HFFc6 (cell line): ENCODE data around the gene HLA-DMA. TPM values are rescaled to one million over a fixed set of nuclear protein-coding genes. Genes with fewer than 3 reads are reported as not detected.

Source experiments
- DNase-seq: peaks from one replicate; pipeline ENCODE4 v3.0.0-alpha.2; 2018
- H3K27ac Mint-ChIP-seq: 2 replicates; pipeline ENCODE4 v1.8.0; 2020; ENCODE audit warnings: mild to moderate bottlenecking, mixed read lengths
- H3K27me3 Mint-ChIP-seq: 2 replicates; pipeline ENCODE4 v1.8.0; 2021; ENCODE audit warnings: mild to moderate bottlenecking, moderate library complexity, mixed read lengths; ENCODE audit not compliant: insufficient read depth
- H3K36me3 Mint-ChIP-seq: 2 replicates; pipeline ENCODE4 v1.8.0; 2021; ENCODE audit warnings: low read depth, mixed read lengths
- H3K4me1 Mint-ChIP-seq: 2 replicates; pipeline ENCODE4 v1.8.0; 2020; ENCODE audit warnings: low read depth, mixed read lengths
- H3K4me3 Mint-ChIP-seq: 2 replicates; pipeline ENCODE4 v1.8.0; 2020; ENCODE audit warnings: mild to moderate bottlenecking, moderate library complexity, mixed read lengths
- H3K9me3 Mint-ChIP-seq: 2 replicates; pipeline ENCODE4 v1.8.0; 2020; ENCODE audit warnings: mild to moderate bottlenecking, mixed read lengths
- CTCF ChIP-seq: fragments of 200-600 bp; sonication (generic); IDR thresholded peaks from 2 replicates; pipeline ENCODE4 v1.5.0; 2021; ENCODE audit warnings: antibody characterized with exemption, mild to moderate bottlenecking
- total RNA-seq, 6 experiments: library from RNA; stranded (reverse); fragmentation: NEBNext Ultra II Directional; extraction: Animal tissue kit (Norgen Biotek cat#: 25700); gene quantifications; 2 replicates in 1 of 6; 3 replicates in 5 of 6; pipeline ENCODE4 v1.2.3, GENCODE V29; 2021

Gene HLA-DMA
- total RNA-seq, 6 experiments from 2014 or later, result 2.0 to 3.1 (median 2.2) TPM

GRCh38 chr6:32977272-32977952 is 24.5 kb upstream of the HLA-DMA start:
- H3K4me1 Mint-ChIP-seq, result peaks cover 57% of the 10 kb centered on the region
- H3K27ac Mint-ChIP-seq, result peak overlapping the region; percentile 99
- peaks cover 53% of the 10 kb centered on the region for H3K27me3 Mint-ChIP-seq
- peaks cover 13% of the 10 kb centered on the region for H3K9me3 Mint-ChIP-seq
- DNase-seq, result no peak
- H3K4me3 Mint-ChIP-seq, result peak overlapping the region; percentile 93
- no peak for TF ChIP-seq CTCF
- peaks cover 93% of the 10 kb centered on the region for H3K36me3 Mint-ChIP-seq

- peak overlapping the region; percentile 93 for H3K4me3 Mint-ChIP-seq
- H3K27me3 Mint-ChIP-seq, result peaks cover 55% of the 10 kb centered on the region
- peaks cover 13% of the 10 kb centered on the region for H3K9me3 Mint-ChIP-seq
- peaks cover 88% of the 10 kb centered on the region for H3K36me3 Mint-ChIP-seq
- peaks cover 50% of the 10 kb centered on the region for H3K4me1 Mint-ChIP-seq
- no peak for TF ChIP-seq CTCF
- H3K27ac Mint-ChIP-seq, result peak overlapping the region; percentile 99
- DNase-seq, result no peak
These were observed 23.6 kb upstream of the HLA-DMA start for GRCh38 chr6:32976334-32977069.

GRCh38 chr6:32975886-32976285 is 23.0 kb upstream of the HLA-DMA start:
- Mint-ChIP-seq H3K4me3 (peak overlapping the region; percentile 93), H3K36me3 (peaks cover 91% of the 10 kb centered on the region), H3K27ac (peak overlapping the region; percentile 99), H3K27me3 (peaks cover 52% of the 10 kb centered on the region), H3K4me1 (peaks cover 50% of the 10 kb centered on the region), H3K9me3 (peaks cover 13% of the 10 kb centered on the region)
- TF ChIP-seq CTCF, result no peak
- no peak for DNase-seq

GRCh38 chr6:32974541-32975308 is 21.8 kb upstream of the HLA-DMA start:
- peak overlapping the region; percentile 99 for H3K27ac Mint-ChIP-seq
- DNase-seq, result no peak
- TF ChIP-seq CTCF, result no peak
- H3K9me3 Mint-ChIP-seq, result peaks cover 13% of the 10 kb centered on the region
- H3K4me3 Mint-ChIP-seq, result peak overlapping the region; percentile 93
- H3K36me3 Mint-ChIP-seq, result peaks cover 85% of the 10 kb centered on the region
- H3K4me1 Mint-ChIP-seq, result peaks cover 42% of the 10 kb centered on the region
- H3K27me3 Mint-ChIP-seq, result peaks cover 46% of the 10 kb centered on the region

- Mint-ChIP-seq H3K9me3 (peaks cover 13% of the 10 kb centered on the region), H3K27me3 (peaks cover 48% of the 10 kb centered on the region), H3K36me3 (peaks cover 77% of the 10 kb centered on the region), H3K27ac (peak overlapping the region; percentile 99), H3K4me1 (peaks cover 38% of the 10 kb centered on the region), H3K4me3 (peak overlapping the region; percentile 93)
- no peak for TF ChIP-seq CTCF
- DNase-seq, result peak; percentile 66
These were observed 21.1 kb upstream of the HLA-DMA start for GRCh38 chr6:32974016-32974333.
